NCI-H1092 treated with DMSO at 0.1 percent for 48 hours (cell line): Measurements from ENCODE around the gene UBR4.
"Not testable (repeated sequence)": the region's sequence is repeated elsewhere in the genome, so short reads cannot be mapped to it uniquely, and the experiment has no call there.

Experiments
- DNase-seq: peaks from one replicate; lab custom pipeline; 2025; lab: John Stamatoyannopoulos, UW

The UBR4 gene

DNA sequence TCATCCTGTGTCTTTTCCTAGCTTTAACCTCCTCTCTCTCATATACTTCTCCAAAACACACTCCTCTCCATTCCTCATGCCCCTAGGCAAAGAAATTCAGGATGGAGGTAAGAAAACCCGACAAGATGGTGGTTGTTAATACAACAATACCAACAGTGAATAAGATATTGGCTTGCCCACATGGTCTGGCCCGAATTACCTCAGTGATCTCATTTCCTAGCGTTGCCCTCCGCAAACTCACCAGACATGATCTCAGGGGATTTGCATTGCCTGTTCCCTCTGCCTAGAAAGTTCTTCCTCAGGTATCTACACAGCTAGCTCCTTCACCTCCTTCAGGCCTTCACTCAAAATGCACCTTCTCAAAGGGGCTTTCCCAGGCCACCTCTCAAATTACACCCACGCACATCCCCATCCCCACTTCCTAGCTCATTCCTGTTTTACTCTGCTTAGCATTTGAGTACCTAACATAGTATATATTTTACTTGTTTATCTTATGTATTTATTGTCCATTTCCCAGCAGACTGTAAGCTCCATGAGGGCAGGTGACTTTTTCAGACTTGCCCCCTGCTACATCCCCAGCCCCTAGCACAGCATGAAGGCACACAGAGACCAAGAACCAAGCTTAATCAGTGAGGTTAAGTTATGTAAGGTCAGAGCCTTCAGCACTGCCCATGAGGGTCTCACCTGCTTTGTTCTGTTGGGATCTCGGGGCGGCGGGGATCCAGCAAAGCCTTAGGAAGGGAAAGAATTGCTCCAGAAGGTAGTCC is 10.2 kb upstream of the UBR4 start:
- DNase-seq: no peak

DNA sequence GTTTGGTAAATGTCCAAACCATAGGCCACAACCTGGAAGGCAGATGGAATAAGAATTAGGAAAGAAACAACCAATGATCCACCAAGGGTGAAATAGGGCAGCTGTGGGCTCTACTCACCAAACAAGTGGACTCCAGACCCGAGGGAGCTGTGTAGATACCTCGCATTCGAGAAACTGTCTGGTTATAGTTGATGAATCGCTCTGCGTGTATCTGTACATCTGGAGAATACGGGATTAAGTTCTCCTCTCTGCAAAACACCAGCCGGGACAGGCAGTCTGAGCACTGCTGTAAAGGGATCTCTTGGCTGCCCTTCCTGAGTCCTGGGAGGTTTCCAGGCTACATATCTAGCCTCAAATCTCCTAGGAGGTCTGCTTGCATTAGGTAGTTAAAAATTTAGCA is 9.4 kb upstream of the UBR4 start:
- no peak for DNase-seq

DNA sequence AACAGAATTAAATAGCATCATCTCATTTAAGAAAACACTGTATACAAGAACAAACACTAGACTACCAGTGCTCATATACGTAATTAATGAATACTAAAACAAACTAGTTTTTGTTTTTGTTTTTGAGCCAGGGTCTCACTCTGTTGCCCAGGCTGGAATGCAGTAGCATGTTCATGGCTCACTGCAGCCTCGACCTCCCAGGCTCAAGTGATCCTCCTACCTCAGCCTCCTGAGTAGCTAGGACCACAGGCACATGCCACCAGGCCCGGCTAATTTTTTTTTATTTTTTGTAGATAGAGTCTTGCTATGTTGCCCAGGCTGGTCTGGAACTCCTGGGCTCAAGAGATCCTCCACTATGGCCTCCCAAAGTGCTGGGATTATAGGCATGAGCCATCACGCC is 6.5 kb upstream of the UBR4 start:
- not testable (repeated sequence) for DNase-seq

DNA sequence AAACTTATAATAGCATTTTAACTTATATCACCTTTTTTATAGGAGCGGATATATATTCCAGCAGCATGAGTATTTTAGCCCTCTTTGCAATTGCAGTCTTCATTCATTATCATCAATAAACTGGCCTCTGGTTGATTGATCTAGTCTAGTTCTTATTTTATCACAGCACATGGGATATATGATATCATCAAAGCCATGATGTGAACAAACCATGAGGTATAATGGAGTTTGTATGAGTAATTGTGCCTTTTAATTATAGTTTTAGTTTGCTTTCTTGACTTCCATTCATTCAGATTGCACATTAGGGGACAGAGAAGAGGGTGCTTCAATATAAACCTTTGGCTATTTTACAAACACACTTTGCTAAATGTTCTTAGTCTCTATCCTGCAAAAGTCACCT is 3.5 kb upstream of the UBR4 start:
- no peak for DNase-seq

DNA sequence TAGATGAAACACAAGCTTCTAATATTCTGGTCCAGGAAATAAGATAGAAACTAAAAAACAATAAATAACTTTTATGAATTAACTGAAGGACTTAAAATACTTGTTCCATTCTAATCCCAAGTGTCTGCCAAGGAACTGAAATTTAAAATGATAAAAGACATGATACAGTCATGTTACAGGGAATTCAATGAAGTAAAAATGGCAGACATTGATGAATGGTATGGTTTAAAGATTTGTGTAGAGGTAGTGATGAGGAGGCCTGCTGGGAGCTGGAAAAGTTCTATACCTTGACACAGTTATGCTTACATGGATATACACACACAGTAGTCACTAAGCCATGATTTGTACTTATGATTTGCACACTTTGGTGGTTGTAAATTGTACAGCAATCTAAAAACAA is 2.1 kb upstream of the UBR4 start:
- DNase-seq: no peak

DNA sequence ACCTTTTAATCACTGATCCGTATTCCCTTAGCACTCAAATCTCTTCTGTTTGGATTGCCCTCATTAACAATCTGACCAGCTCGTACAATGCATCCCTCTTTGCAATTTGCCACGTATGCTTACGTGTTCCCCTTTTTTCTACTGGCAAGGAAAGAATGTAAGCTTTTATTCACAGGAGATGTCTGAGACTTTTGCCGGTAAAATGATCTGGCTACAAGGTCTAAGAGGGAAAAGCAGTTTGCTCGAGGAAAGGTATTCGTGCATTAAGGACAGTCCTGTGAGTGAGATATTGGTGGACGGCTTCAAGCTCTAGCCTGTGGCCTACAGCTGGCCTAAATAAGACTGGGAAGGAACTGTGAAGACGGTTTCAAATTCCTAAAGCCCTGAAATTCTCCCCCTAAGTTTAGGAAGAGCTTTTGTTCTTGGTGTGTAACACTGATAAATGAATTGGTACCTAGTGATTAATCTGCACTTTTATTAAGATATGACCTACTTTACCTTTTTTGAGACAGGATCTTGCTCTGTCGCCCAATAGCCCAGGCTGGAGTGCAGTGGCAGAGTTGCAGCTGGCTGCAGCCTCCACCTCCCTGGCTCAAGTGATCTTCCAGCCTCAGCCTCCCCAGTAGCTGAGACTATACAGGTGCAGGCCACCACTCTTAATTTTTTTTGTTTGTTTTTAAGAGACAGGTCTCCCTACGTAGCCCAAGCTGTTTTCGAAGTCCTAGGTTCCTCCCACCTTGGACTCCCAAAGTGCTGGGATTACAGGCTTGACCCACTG is 895 bp upstream of the UBR4 start:
- DNase-seq: peak; percentile 75

DNA sequence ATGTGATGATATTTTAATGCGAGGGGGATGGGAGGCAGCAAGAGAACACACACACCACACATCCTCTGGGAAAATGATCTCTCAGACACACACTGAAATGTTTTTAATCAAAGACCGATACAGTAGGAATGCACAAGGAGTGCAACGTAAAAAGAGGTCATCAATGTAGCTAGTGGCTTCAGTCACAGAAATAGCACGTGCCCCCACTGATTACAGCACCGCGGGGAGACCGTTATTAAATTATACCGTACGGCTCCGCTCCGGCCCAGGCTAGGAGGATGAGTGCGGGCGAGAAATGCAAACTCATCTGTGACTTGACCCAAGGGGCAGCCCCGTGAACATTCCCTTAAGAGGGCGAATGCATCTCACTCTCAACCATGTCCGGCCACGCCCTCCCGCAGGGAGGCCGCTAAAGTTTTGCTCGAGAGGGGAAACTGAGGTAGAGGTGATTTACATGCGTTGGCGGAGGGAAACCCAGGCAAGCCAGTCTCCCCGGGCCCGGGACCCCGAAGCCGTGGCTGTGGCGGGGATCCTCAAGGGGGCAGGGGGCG is 552 bp downstream of the UBR4 start:
- DNase-seq: no peak

DNA sequence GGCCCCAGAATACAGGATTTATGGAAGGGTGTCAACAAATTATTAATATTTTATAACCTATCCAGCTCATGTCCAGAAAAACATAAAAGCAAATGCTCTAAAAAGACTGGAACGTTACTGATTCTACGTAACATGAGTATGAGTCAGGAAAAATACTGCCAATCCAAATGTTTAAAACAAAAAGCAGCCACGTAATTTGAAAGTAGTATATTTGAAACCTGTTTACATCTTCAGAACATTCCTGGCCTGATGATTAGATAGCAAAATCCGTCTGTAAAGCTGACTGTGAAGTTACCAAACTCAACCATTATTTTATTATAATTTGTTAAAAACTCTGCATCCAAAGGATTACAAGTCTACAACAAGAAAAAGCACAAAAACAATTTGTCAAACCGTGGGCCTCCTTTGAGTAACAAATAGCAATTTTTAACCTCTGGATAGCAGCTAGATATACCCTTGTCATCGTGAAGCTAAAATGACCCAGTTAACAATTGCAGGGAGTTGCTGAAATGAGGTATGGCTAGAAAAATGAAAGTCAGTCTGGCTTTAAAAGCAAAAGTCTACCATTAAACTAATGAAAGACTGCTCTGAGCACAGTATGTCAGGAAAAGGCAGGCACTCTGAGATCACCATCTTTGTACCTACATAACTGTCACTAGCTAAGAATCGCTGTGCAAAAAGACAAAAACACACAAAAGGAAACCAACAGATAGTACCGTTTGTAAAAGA is 1.2 kb downstream of the UBR4 start:
- DNase-seq: no peak

DNA sequence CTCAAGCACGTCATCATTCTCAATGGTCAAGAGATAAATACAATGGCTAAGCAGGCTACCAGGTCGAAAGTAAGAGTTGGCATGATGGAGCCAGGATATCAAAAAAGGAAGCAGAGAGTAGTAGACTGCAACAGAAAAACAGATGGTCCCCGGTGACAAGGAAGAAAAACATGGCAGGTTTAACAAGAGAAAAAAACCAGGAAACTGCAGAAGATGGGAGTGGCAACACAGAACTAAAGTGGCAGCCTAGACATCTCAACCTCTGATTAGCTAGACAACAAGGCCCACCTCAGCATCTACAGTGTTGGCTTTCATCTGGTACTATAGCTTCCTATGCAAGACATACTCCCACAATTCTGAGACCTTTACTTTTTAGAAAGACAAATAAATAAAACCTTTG is 3.1 kb downstream of the UBR4 start:
- DNase-seq: no peak

DNA sequence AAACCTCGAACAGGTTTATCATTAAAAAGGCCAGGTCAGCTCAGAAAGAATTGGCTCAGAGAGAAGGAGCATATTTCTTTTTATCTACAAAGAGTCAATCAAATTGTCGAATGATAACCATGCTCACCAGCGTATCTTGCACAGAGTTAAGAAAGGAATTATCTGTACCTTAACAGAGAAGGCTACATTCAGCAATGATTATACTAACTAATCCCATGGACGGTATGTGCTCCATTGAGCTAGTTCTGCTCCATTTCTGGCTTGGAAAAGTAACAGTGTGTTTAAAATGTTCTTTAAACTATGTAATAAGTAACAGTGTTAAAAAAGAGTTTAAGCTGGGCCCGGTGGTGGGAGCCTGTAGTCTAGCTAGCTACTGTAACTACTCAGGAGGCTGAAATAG is 4.2 kb downstream of the UBR4 start:
- no peak for DNase-seq

DNA sequence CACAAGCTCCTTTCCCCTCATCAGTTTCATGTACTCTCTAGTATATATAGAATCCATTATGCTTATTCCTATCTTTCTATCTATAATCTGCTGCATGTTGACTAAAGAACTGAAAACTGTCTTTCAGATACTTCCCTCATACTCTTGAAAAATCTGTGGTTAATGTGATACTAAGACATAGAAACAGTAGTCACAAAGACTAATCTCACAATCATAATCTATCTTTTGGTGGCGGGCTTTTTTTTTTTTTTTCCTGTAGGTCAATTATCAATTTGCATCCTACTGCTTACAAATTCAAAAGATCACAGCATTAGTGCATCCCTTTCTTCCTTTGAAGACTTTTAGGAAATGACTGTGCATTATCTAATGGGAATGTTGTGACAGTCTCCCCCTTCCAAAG is 4.7 kb downstream of the UBR4 start:
- DNase-seq: no peak

DNA sequence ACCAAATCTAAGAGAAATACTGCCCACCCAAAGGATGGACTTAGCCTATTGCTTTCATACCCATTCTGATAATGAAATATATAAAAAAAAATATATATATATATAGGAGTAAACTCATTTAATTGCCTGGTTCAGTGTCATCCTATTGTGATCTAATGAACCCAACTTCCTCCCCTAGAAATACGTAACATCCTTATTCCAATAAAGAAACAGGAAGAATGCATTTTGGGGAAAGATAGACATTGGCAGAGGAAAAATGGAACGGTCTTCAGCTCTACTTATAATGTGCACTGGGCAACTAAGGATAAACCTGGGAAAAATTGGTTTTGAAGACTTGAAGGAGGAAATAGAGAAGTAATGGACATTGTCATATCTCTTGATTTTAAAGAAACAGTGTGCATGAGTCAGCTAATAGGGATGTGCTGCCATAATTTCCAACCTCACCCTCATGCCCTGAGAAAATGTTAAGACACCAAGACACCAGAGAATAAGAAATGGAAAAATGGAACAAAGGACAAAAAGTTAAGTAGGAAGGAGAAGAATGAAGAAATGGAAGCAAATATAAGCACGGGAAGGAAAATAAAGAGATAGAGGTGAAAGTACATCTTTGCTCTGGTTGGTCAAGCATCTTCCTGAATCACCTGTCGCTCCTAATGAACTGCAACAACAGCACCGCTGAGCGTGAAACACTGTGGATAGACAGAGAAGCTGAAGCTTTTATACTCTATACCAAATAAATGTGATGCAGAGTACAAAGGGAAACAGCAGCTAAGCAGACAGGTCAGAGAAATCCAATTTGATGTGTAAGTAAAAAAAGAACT is 5.4 kb downstream of the UBR4 start:
- no peak for DNase-seq

DNA sequence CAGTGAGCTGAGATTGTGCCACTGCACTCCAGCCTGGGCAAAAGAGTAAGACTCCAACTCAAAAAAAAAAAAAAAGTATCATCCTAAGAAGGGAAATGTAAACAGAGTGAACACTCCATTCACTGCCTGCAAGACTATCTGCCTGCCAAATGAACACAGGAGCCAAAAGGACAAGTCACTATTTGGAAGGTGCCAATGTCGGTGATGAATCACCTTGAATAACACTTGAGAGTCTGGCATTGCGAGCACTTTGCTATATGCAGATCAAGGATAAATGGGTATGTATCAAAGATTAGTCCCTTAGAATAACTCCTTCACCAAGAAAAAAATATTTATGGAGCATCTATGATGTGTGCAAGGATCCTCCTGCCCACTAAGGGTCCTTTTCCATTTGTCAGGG is 6.6 kb downstream of the UBR4 start:
- DNase-seq: no peak

DNA sequence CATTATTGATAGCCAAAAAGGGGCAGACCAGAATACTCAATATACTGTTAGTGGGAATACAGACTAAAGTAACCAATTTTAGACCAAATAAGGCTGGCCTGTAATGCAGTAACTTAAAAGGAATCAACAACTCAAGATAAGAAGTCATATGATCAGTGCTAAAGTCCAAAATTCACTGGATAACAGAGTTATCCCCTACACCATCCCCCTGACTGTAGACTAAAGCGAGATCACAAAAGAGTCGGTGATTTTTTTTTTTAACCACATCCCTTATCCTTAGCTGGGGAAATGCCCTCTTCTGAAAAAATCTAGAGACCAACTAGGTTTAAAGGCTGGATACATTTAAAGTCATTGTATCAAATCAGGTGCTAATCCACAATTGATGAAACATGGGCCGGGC is 7.7 kb downstream of the UBR4 start:
- DNase-seq: no peak

DNA sequence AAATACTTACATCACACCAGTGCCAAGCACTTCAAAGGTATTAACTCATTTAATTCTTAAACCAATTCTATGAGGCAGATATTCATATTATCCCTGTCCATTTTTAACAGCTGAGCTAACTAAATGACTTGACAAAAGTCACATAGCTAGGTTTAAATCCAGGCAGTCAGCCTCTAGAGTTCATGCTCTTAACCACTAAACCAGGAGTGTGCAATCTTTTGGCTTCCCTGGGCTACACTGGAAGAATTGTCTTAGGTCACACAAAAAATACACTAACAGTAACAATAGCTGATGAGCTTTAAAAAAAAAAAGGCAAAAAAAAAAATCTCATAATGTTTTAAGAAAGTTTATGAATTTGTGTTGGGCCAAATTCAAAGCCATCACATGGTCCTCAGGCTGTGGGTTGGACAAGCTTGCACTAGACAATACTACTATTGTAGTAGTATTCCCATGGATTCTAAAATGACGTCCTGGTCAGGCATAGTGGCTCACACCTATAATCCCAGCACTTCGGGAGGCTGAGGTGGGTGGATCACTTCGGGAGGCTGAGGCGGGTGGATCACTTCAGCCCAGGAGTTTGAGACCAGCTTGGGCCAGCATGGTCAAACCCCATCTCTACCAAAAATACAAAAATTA is 10.0 kb downstream of the UBR4 start:
- no peak for DNase-seq

DNA sequence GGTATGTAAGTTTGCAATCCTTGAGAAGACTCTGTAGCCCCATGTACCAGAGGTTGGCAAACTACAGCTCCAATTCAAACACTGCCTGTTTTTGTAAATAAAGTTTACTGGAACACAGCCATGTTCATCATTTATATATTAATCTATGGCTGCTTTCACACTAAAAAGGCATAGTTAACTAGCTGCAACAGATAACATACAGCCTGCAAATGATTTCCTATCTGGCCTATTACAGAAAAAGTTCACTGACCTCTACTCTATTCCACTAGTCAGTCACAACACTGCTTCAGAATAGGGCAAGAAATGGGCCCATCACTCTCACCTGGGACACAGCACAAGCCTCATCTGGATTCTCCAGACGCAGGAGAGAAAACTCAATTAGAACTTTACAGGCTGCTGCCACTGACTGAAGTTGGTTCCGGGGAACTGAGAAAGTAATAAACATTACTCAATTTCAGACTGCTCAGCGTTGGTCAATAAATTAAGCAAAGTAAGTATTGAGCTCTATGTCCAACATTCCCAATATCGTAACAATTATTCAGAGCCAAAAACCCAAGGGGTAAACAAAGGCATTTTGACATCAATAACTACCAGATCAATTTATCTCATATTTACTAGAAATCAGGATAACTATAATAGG is 10.6 kb downstream of the UBR4 start:
- DNase-seq: no peak

DNA sequence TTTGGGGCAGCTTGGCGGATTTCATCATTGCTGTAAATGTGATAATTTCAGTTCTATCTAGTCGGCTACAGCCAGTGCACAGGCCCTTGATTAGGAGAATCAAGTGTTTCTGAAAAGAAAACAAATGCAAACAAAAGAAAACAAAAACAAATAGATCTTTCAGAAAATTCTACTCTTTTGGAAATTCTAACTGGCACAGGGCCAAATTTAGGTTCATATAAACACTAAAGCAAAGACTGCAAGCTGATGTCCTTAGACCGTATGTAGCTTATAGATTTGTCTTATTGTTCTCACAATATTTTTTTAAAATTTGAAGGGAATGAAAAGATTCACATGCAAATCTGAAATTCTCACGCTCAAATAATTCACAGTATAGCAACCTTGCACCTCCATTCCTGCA is 11.2 kb downstream of the UBR4 start:
- no peak for DNase-seq

DNA sequence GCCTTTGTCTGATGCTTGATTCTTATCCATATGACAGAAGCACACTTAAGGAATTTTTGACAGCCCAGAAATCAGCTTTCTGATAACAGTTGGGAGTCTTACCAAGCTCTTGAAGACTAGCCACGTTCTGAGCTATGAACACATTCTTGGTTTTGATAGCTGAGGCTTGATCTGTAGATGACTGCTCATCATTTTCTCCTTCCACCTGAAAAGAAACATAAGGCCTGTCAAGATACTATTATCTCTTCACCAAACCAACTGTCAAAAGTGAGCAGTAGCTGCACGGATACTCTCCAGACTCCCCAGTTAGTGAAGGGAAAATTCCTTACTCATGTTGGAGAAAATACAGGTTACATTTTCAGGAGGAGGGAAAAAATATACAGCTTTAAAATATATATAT is 12.2 kb downstream of the UBR4 start:
- DNase-seq: no peak

DNA sequence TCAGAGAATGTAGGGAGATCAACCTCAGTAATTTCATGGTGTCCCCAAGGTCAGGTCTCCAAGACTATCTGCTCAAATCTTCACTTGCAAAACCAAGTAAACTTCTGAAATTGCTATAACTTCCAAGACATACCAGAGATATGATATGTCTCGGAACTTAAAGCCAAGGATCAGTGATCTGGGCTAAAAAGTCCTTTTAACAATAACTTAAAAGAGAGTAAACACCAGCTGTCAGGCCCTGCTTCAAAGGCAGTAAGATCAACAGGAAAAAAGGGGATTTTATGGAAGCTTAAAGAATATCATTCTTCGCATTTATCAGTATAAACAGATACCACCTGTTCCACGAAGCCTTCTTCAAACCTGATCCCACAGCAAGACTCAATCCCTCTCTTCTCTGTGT is 13.7 kb downstream of the UBR4 start:
- no peak for DNase-seq

DNA sequence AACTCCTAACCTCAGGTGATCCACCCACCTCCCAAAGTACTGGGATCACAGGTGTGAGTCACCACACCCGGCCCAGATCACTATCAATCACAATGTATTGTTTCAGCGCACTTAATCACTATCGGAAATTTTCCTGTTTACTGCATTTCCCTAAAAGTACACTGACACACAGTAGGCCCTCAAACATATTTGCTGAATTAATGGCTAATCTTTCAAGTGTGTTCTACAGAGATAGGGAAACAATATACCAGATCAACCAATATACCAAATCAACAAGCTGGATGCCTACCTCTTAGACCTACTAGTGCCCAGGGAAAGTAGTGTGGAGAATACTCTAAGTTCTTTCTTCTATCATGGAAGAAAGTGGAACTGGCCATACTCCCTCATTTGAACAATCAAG is 17.1 kb downstream of the UBR4 start:
- DNase-seq: no peak

DNA sequence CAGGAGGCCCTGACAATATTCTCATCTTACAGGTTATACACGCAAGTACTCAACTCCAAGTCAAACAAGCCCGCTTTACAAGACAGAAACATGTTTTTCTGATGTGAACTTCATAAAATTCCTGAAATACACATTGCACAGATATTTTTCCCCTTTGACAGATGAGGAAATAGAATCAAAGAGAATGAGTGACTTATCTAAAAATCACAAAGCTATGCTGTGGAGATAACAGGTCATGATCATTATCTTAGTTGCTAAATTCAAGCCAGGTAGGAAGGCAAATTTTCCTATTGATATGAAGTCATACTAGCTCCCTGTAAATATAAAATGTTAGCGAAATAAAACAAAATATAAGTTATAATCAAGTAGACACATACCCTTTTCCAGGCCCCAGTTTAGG is 18.3 kb downstream of the UBR4 start:
- DNase-seq: no peak
